ENCODE results near the gene CHST11. TPM values are rescaled to one million over a fixed set of nuclear protein-coding genes. Genes with fewer than 3 reads are reported as not detected.

CHST11 gene
- total RNA-seq, 5 donors from 2014 or later (not counting 1 experiment from before 2014, with no cell fraction given): 49.8 to 78.3 (median 63.7) TPM

DNA sequence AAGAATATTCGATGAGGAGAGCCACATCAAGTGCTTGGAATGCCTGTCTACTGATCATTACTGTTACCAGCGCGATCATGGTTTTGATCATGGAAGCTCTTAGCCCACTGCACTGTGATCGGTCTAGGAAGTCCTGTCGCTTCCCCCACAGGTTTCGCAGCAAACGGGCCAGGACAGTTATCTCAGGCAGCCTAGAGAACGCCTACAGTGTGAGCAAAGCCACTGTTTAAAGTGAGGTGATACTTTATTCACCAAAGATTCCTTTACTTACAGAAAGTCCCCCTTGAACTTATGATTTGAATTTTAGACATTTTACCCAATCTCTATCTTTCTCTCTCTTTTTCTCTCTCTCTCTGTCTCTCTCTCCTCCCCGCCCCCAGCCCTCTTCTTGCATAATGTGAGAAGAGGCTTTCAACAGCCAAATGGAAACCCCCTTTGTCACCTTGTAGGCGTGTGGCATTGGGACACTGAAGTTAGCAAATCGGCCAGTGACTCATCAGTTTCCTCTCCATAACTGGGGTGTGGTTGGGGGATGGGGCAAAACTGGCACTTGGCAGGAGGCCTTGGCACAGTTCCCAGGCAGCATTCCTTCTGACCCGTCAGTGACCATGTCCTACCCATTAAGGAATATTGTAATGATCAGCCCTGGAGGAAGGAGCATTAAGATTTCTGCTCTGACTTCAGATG lies 214.8 kb downstream of the CHST11 start:
- Histone ChIP-seq H3K4me1 (ENCODE audit: control insufficient read depth in 1 of 2, extremely low read depth in 1 of 2, insufficient read depth in 2 of 2, low read length in 2 of 2) (peaks cover 17 to 53% of the 10 kb centered on the region in 2 experiments), H3K9me3 (no peaks in the 10 kb centered on the region), H3K27me3 (replicated peaks in 1 of 2; ENCODE audit: control insufficient read depth in 2 of 2, extremely low read depth in 1 of 2, insufficient read depth in 2 of 2, low read length in 1 of 2) (no peaks in the 10 kb centered on the region), H3K36me3 (ENCODE audit: control insufficient read depth in 2 of 2, extremely low read depth in 1 of 2, insufficient read depth in 1 of 2, low read length in 1 of 2) (peaks cover 0 to 9% of the 10 kb centered on the region in 2 donors), H3K27ac (ENCODE audit: low read length) (peak overlapping the region; percentile 55), H3K4me3 (ENCODE audit: control insufficient read depth in 1 of 2, extremely low read depth in 1 of 2, low read length in 1 of 2) (peak overlapping the region in 1 of 2 donors; percentile 2)
- Mint-ChIP-seq H3K4me1 (peaks cover 32 to 67% (median 63%) of the 10 kb centered on the region in 3 donors), H3K27ac (peak overlapping the region; percentile 74 to 81), H3K27me3 (no peaks in the 10 kb centered on the region), H3K9me3 (no peaks in the 10 kb centered on the region), H3K36me3 (no peaks in the 10 kb centered on the region), H3K4me3 (peak overlapping the region; percentile 17 to 59 (median 34))
- ChIA-PET POLR2A (no interaction called here), CTCF (interaction anchor here in 1 of 2 donors (1.6 kb wide), 1 partner anchor 16 kb away, joined by 3 read pairs; no protein-coding TSS in a partner anchor)
- ATAC-seq (replicated peaks in 1 of 4) (peak; percentile 53 to 81 (median 64)), DNase-seq (peak in 34 of 35 experiments; percentile 18 to 86 (median 70))
- WGBS (ENCODE audit: insufficient coverage): 10% methylated on average over 2 of the region's 12 CpGs

DNA sequence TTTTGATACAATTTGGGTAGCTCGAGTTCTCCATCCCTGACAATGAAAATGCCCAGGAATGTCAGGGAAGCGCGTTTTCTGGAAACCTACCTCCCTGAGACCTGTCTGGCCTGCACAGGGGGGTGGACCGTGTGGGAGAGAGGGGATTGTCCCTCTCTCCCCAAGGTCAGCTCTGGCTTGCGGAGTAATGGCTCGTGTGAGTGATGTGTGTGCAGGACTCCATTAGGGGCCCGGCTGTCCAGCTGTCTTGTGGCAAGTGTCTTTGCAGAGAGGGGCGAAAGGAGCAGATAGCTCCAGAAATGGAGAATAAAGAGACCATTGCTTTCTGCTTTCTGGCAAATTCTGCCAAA lies 215.3 kb downstream of the CHST11 start:
- peaks cover 32 to 72% (median 67%) of the 10 kb centered on the region in 3 donors for H3K4me1 Mint-ChIP-seq

DNA sequence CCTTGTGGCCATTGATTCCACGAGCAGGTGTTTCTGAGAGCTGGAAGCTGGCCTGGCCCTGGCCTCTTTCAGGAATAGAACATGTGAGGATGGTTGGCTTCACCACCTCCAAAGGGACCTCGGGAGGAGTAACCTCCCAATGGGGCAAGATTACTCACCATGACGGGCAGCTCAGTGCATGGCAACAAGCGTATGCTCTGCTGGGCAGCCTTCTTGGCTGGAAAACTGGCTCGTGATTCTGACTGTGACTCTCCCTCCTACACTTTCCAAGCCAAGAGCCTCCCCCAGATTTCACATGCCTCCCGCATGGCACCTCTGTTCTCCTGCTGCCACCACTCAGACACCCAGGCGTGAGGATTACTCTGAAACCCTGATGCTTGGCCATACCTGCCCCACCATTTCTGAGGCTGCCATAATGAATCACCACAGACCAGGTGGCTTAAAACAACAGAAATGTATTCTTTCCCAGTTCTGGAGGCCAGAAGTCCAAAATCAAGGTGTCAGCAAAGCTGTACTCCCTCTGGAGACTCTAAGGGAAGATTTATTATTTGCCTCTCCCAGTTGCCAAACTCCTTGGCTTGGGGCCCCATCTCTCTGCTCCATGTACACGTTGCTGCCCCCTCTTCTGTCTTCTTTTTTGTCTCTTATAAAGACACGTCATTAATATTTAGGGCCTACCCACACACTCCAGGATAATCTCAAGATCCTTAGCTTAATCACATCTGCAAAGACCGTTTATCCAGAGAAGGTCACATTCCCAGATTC lies 215.9 kb downstream of the CHST11 start:
- Mint-ChIP-seq H3K27me3 (no peaks in the 10 kb centered on the region), H3K4me1 (peaks cover 32 to 78% (median 71%) of the 10 kb centered on the region in 3 donors), H3K9me3 (no peaks in the 10 kb centered on the region), H3K36me3 (no peaks in the 10 kb centered on the region), H3K27ac (peak overlapping the region; percentile 46 to 63), H3K4me3 (no peak overlapping the region)
- Histone ChIP-seq H3K9me3 (no peaks in the 10 kb centered on the region), H3K4me1 (ENCODE audit: control insufficient read depth in 1 of 2, extremely low read depth in 1 of 2, insufficient read depth in 2 of 2, low read length in 2 of 2) (peaks cover 17 to 55% of the 10 kb centered on the region in 2 experiments), H3K4me3 (ENCODE audit: control insufficient read depth in 1 of 2, extremely low read depth in 1 of 2, low read length in 1 of 2) (no peak overlapping the region), H3K27me3 (replicated peaks in 1 of 2; ENCODE audit: control insufficient read depth in 2 of 2, extremely low read depth in 1 of 2, insufficient read depth in 2 of 2, low read length in 1 of 2) (no peaks in the 10 kb centered on the region), H3K36me3 (ENCODE audit: control insufficient read depth in 2 of 2, extremely low read depth in 1 of 2, insufficient read depth in 1 of 2, low read length in 1 of 2) (peaks cover 0 to 3% of the 10 kb centered on the region in 2 donors), H3K27ac (ENCODE audit: low read length) (no peak overlapping the region)
- no peak for ATAC-seq (replicated peaks in 1 of 4)
- CTCF ChIA-PET: interaction anchor here in 1 of 2 donors (1.6 kb wide), 1 partner anchor 15 kb away, joined by 3 read pairs; no protein-coding TSS in a partner anchor
- POLR2A ChIA-PET: no interaction called here
- no peak for DNase-seq
- WGBS (ENCODE audit: insufficient coverage): 73% methylated on average over 8 of the region's 10 CpGs

More for the DNA sequence above, 215.3 kb downstream of the CHST11 start:
- 90% methylated on average over 4 of the region's 8 CpGs for WGBS (ENCODE audit: insufficient coverage)
- Histone ChIP-seq H3K27me3 (replicated peaks in 1 of 2; ENCODE audit: control insufficient read depth in 2 of 2, extremely low read depth in 1 of 2, insufficient read depth in 2 of 2, low read length in 1 of 2) (no peaks in the 10 kb centered on the region), H3K9me3 (no peaks in the 10 kb centered on the region), H3K4me3 (ENCODE audit: control insufficient read depth in 1 of 2, extremely low read depth in 1 of 2, low read length in 1 of 2) (no peak overlapping the region), H3K4me1 (ENCODE audit: control insufficient read depth in 1 of 2, extremely low read depth in 1 of 2, insufficient read depth in 2 of 2, low read length in 2 of 2) (peaks cover 17 to 55% of the 10 kb centered on the region in 2 experiments), H3K36me3 (ENCODE audit: control insufficient read depth in 2 of 2, extremely low read depth in 1 of 2, insufficient read depth in 1 of 2, low read length in 1 of 2) (peaks cover 0 to 6% of the 10 kb centered on the region in 2 donors), H3K27ac (ENCODE audit: low read length) (peak overlapping the region; percentile 55)
- H3K27ac Mint-ChIP-seq: peak overlapping the region in 1 of 2 donors; percentile 15
- ChIA-PET POLR2A (no interaction called here), CTCF (interaction anchor here in 1 of 2 donors (1.6 kb wide), 1 partner anchor 16 kb away, joined by 3 read pairs; no protein-coding TSS in a partner anchor)
- no peaks in the 10 kb centered on the region for H3K27me3 Mint-ChIP-seq
- H3K9me3 Mint-ChIP-seq: no peaks in the 10 kb centered on the region
- no peaks in the 10 kb centered on the region for H3K36me3 Mint-ChIP-seq
- DNase-seq (no peak), ATAC-seq (replicated peaks in 1 of 4) (no peak)
- peak overlapping the region in 2 of 3 donors; percentile 17 to 59 for H3K4me3 Mint-ChIP-seq

DNA sequence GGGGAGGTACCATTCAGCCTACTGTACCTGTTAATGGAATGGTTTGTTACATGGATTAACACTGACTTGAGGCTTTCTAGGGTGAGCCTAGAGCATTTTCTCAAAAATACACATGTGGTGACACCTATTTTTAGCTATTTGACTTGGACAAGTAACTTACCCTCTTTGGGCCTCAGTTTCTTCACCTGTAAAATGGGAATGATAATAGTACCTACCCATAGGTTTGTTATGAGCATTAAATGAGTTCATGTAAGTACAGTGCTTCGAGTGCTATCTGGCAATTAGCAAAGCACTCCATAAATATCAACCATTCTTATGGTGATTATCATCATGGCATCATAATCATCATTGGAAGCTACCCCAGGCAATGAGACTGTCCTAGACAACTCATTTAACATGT lies 216.5 kb downstream of the CHST11 start:
- peaks cover 0 to 3% of the 10 kb centered on the region in 2 donors for H3K36me3 ChIP-seq (ENCODE audit: control insufficient read depth in 2 of 2, extremely low read depth in 1 of 2, insufficient read depth in 1 of 2, low read length in 1 of 2)
- H3K27me3 Mint-ChIP-seq: no peaks in the 10 kb centered on the region
- no peaks in the 10 kb centered on the region for H3K9me3 Mint-ChIP-seq
- no peak overlapping the region for H3K4me3 Mint-ChIP-seq
- H3K4me3 ChIP-seq (ENCODE audit: control insufficient read depth in 1 of 2, extremely low read depth in 1 of 2, low read length in 1 of 2): no peak overlapping the region
- peaks cover 32 to 79% (median 72%) of the 10 kb centered on the region in 3 donors for H3K4me1 Mint-ChIP-seq
- no peak overlapping the region for H3K27ac ChIP-seq (ENCODE audit: low read length)
- H3K4me1 ChIP-seq (ENCODE audit: control insufficient read depth in 1 of 2, extremely low read depth in 1 of 2, insufficient read depth in 2 of 2, low read length in 2 of 2): peaks cover 17 to 49% of the 10 kb centered on the region in 2 experiments
- ATAC-seq (replicated peaks in 1 of 4) (no peak), DNase-seq (no peak)
- CTCF ChIA-PET: interaction anchor here (0.5 to 1.6 kb wide), 2 partner anchors 14 to 297 kb away, joined by 3 read pairs; no protein-coding TSS in a partner anchor
- no peaks in the 10 kb centered on the region for H3K9me3 ChIP-seq
- no peak overlapping the region for H3K27ac Mint-ChIP-seq
- WGBS (ENCODE audit: insufficient coverage): 100% methylated on average over 1 of the region's 1 CpG
- POLR2A ChIA-PET: no interaction called here
- no peaks in the 10 kb centered on the region for H3K27me3 ChIP-seq (replicated peaks in 1 of 2; ENCODE audit: control insufficient read depth in 2 of 2, extremely low read depth in 1 of 2, insufficient read depth in 2 of 2, low read length in 1 of 2)
- no peaks in the 10 kb centered on the region for H3K36me3 Mint-ChIP-seq

DNA sequence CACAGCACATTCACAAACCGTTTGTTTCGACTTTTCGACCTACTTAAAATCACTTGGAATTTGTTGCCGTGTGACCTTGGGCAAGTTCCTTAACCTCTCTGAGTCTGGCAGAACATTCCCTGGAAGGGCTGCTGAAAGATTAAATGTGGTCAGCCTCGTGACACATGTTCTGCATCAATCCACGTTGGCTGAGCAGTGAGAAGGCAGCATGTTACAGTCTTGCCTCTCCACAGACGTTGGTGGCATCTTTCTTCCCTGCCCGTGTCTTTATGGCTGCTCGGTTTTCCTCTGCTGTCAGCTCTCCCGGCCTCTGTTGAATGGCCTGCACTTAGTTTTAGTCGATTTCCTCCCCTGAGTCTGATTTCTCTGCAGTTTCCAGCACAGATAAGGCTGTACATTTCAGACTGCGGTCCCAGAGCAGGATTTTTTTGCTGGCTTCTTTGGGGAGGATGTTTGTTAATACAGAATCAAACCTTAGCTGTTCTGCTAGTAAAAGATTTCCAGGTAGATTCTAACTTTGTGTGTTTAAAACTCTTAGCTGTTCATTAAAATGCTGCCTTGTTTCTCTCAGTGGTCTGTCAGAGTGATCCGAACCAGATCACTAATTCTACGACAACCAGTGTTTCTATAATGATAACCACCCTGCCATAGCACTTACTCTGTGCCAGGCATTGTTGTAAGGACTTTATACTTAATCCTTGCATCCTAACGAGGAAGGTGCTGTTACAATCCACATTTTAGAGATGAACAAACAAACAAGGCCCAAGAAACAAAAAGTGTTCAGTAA lies 217.1 kb downstream of the CHST11 start:
- ATAC-seq (replicated peaks in 1 of 4): no peak
- ChIA-PET POLR2A (interaction anchor here in 1 of 2 donors (0.7 kb wide), 1 partner anchor 316 kb away, joined by 3 read pairs; no protein-coding TSS in a partner anchor), CTCF (interaction anchor here in 1 of 2 donors (0.5 kb wide), 1 partner anchor 298 kb away, joined by 3 read pairs; no protein-coding TSS in a partner anchor)
- Histone ChIP-seq H3K4me1 (ENCODE audit: control insufficient read depth in 1 of 2, extremely low read depth in 1 of 2, insufficient read depth in 2 of 2, low read length in 2 of 2) (peaks cover 17 to 43% of the 10 kb centered on the region in 2 experiments), H3K9me3 (no peaks in the 10 kb centered on the region), H3K27me3 (replicated peaks in 1 of 2; ENCODE audit: control insufficient read depth in 2 of 2, extremely low read depth in 1 of 2, insufficient read depth in 2 of 2, low read length in 1 of 2) (no peaks in the 10 kb centered on the region), H3K36me3 (ENCODE audit: control insufficient read depth in 2 of 2, extremely low read depth in 1 of 2, insufficient read depth in 1 of 2, low read length in 1 of 2) (no peaks in the 10 kb centered on the region), H3K27ac (ENCODE audit: low read length) (no peak overlapping the region), H3K4me3 (ENCODE audit: control insufficient read depth in 1 of 2, extremely low read depth in 1 of 2, low read length in 1 of 2) (no peak overlapping the region)
- Mint-ChIP-seq H3K27me3 (no peaks in the 10 kb centered on the region), H3K4me3 (no peak overlapping the region), H3K36me3 (no peaks in the 10 kb centered on the region), H3K27ac (peak overlapping the region in 1 of 2 donors; percentile 72), H3K4me1 (peaks cover 32 to 78% (median 72%) of the 10 kb centered on the region in 3 donors), H3K9me3 (no peaks in the 10 kb centered on the region)
- no peak for DNase-seq
- WGBS (ENCODE audit: insufficient coverage): 84% methylated on average over 11 of the region's 15 CpGs

Measured in T-cell (primary cell).